Hepatic stellate cell (primary cell): ENCODE data around the gene CORIN.
"Not testable (repeated sequence)": the region's sequence is repeated elsewhere in the genome, so short reads cannot be mapped to it uniquely, and the experiment has no call there.

Source experiments
- DNase-seq: peaks from one replicate; pipeline ENCODE4 v3.0.0; 2011; ENCODE audit warnings: low spot score

CORIN gene

GRCh38 chr4:47767956-47768355 is 69.9 kb downstream of the CORIN start:
- DNase-seq, result not testable (repeated sequence)

GRCh38 chr4:47763279-47763678 is 74.6 kb downstream of the CORIN start:
- DNase-seq, result no peak

GRCh38 chr4:47762376-47763266 is 75.2 kb downstream of the CORIN start:
- DNase-seq, result no peak

- not testable (repeated sequence) for DNase-seq
Observed at GRCh38 chr4:47753316-47753715, 84.6 kb downstream of the CORIN start.

- no peak for DNase-seq
Observed at GRCh38 chr4:47752214-47752613, 85.7 kb downstream of the CORIN start.

- DNase-seq, result no peak
Observed at GRCh38 chr4:47750788-47751187, 87.1 kb downstream of the CORIN start.

GRCh38 chr4:47749858-47750257 is 88.0 kb downstream of the CORIN start:
- no peak for DNase-seq

- no peak for DNase-seq
Observed at GRCh38 chr4:47749060-47749459, 88.8 kb downstream of the CORIN start.

GRCh38 chr4:47747846-47748494 is 89.9 kb downstream of the CORIN start:
- DNase-seq, result no peak

- no peak for DNase-seq
Observed at GRCh38 chr4:47747211-47747610, 90.7 kb downstream of the CORIN start.

GRCh38 chr4:47746122-47746521 is 91.7 kb downstream of the CORIN start:
- no peak for DNase-seq

- DNase-seq, result no peak
Observed at GRCh38 chr4:47744843-47745382, 93.0 kb downstream of the CORIN start.

- no peak for DNase-seq
Observed at GRCh38 chr4:47744253-47744652, 93.6 kb downstream of the CORIN start.

GRCh38 chr4:47741200-47741599 is 96.7 kb downstream of the CORIN start:
- no peak for DNase-seq

GRCh38 chr4:47737326-47737725 is 100.5 kb downstream of the CORIN start:
- DNase-seq, result no peak

- no peak for DNase-seq
Observed at GRCh38 chr4:47736555-47736954, 101.3 kb downstream of the CORIN start.

GRCh38 chr4:47736146-47736545 is 101.7 kb downstream of the CORIN start:
- DNase-seq, result no peak

GRCh38 chr4:47733302-47734175 is 104.3 kb downstream of the CORIN start:
- no peak for DNase-seq

- no peak for DNase-seq
Observed at GRCh38 chr4:47731182-47731581, 106.7 kb downstream of the CORIN start.

GRCh38 chr4:47729131-47729680 is 108.7 kb downstream of the CORIN start:
- DNase-seq, result no peak

GRCh38 chr4:47721892-47722575 is 115.8 kb downstream of the CORIN start:
- no peak for DNase-seq
